ENCODE measurements around the gene COG3.

- no peak for TF ChIP-seq POLR2A (IDR thresholded peaks at IDR 0.05)
- TF ChIP-seq, protein P1, sequence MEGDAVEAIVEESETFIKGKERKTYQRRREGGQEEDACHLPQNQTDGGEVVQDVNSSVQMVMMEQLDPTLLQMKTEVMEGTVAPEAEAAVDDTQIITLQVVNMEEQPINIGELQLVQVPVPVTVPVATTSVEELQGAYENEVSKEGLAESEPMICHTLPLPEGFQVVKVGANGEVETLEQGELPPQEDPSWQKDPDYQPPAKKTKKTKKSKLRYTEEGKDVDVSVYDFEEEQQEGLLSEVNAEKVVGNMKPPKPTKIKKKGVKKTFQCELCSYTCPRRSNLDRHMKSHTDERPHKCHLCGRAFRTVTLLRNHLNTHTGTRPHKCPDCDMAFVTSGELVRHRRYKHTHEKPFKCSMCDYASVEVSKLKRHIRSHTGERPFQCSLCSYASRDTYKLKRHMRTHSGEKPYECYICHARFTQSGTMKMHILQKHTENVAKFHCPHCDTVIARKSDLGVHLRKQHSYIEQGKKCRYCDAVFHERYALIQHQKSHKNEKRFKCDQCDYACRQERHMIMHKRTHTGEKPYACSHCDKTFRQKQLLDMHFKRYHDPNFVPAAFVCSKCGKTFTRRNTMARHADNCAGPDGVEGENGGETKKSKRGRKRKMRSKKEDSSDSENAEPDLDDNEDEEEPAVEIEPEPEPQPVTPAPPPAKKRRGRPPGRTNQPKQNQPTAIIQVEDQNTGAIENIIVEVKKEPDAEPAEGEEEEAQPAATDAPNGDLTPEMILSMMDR (IDR thresholded peaks at IDR 0.05 in 4 of 5, conservative IDR thresholded peaks at IDR 0.05 in 1 of 5), result no peak
Measured at GRCh38 chr13:45522571-45522970, 57.8 kb downstream of the COG3 start.

Measured in gastrocnemius medialis (tissue), 4 donors.